PC-3 (cell line): ENCODE measurements around the gene SPPL2C. TPM values are rescaled to one million over a fixed set of nuclear protein-coding genes. Genes with fewer than 3 reads are reported as not detected.

Experiments used
- ATAC-seq: fragments of 200-7000 bp; cut with Tn5 transposase; 2 replicates; pipeline ENCODE4 v1.9.1; 2020; ENCODE audit warnings: mild to moderate bottlenecking, moderate library complexity
- BruUV-seq: library from RNA; stranded (reverse); fragments of 400-500 nt; replicated peaks from 2 replicates; lab custom pipeline; 2021; lab: Mats Ljungman, UMichigan
- CTCF ChIA-PET: fragments of 300-600 bp; sonication (Branson Sonifier 250); formaldehyde crosslinking; loops from one replicate; lab custom pipeline; 2022; ENCODE audit warnings: antibody characterized with exemption; lab: Charles Lee
- POLR2A ChIA-PET: fragments of 300-600 bp; sonication (Branson Sonifier 250); formaldehyde crosslinking; loops from one replicate; lab custom pipeline; 2022; ENCODE audit warnings: antibody characterized with exemption; ENCODE audit not compliant: unreplicated experiment; lab: Charles Lee
- DNase-seq: peaks from one replicate; pipeline ENCODE4 v3.0.0-alpha.2; 2015
- H2AFZ ChIP-seq: fragments of 300-600 bp; sonication (generic); 2 replicates; pipeline ENCODE4 v1.6.0; 2016; ENCODE audit warnings: antibody characterized with exemption, low read length
- H3F3A ChIP-seq: fragments of 300-600 bp; sonication (generic); one replicate; pipeline ENCODE4 v1.6.0; 2017; ENCODE audit warnings: antibody characterized with exemption, low read length, control low read depth, mild to moderate bottlenecking; ENCODE audit not compliant: unreplicated experiment
- H3K27ac ChIP-seq: fragments of 300-600 bp; sonication (generic); 2 replicates; pipeline ENCODE4 v1.5.1; 2016; ENCODE audit warnings: mild to moderate bottlenecking, low read length
- H3K27me3 ChIP-seq: fragments of 300-600 bp; sonication (generic); 2 replicates; pipeline ENCODE4 v1.6.1; 2016; ENCODE audit warnings: low read length, mixed read lengths
- H3K36me3 ChIP-seq: fragments of 300-600 bp; sonication (generic); 2 replicates; pipeline ENCODE4 v1.6.1; 2016; ENCODE audit warnings: low read depth, mixed run types, low read length, mixed read lengths
- H3K4me1 ChIP-seq: fragments of 300-600 bp; sonication (generic); 2 replicates; pipeline ENCODE4 v1.5.1; 2016; ENCODE audit warnings: low read length; ENCODE audit not compliant: insufficient read depth
- H3K4me2 ChIP-seq: fragments of 300-600 bp; sonication (generic); 2 replicates; pipeline ENCODE4 v1.6.0; 2016; ENCODE audit warnings: low read length
- H3K4me3 ChIP-seq: fragments of 300-600 bp; sonication (generic); 2 replicates; pipeline ENCODE4 v1.5.1; 2016; ENCODE audit warnings: mild to moderate bottlenecking, low read length, mixed read lengths
- H3K79me2 ChIP-seq: fragments of 300-600 bp; sonication (generic); 2 replicates; pipeline ENCODE4 v1.6.1; 2017; ENCODE audit warnings: low read length, mixed read lengths
- H3K9ac ChIP-seq: fragments of 300-600 bp; sonication (generic); 2 replicates; pipeline ENCODE4 v1.6.0; 2016; ENCODE audit warnings: mild to moderate bottlenecking, low read length
- H3K9me2 ChIP-seq: fragments of 300-600 bp; sonication (generic); replicated peaks from 2 replicates; pipeline ENCODE4 v1.6.1; 2016; ENCODE audit warnings: mixed run types, low read length, mixed read lengths
- H3K9me3 ChIP-seq: fragments of 300-600 bp; sonication (generic); 2 replicates; pipeline ENCODE4 v1.6.1; 2016; ENCODE audit warnings: low read length, mixed read lengths
- H4K20me1 ChIP-seq: fragments of 300-600 bp; sonication (generic); 2 replicates; pipeline ENCODE4 v1.6.1; 2016; ENCODE audit warnings: low read length, mixed read lengths
- CTCF ChIP-seq: fragments of 300-600 bp; sonication (generic); conservative IDR thresholded peaks from 2 replicates; pipeline ENCODE4 v1.5.1; 2017; ENCODE audit warnings: antibody characterized with exemption, low read depth, mild to moderate bottlenecking, low read length
- EZH2 ChIP-seq: fragments of 300-600 bp; sonication (generic); IDR thresholded peaks from one replicate; pipeline ENCODE4 v1.6.1; 2017; ENCODE audit warnings: antibody characterized with exemption, mild to moderate bottlenecking, low read length; ENCODE audit not compliant: unreplicated experiment
- EZH2phosphoT487 ChIP-seq: fragments of 300-600 bp; sonication (generic); IDR thresholded peaks from 2 replicates; pipeline ENCODE4 v1.6.1; 2018; ENCODE audit warnings: mild to moderate bottlenecking, antibody characterized with exemption, low read length, borderline replicate concordance
- intact Hi-C: fragments of 100-400 bp; cut with micrococcal nuclease; formaldehyde crosslinking; loops from 2 replicates; pipeline ENCODE4 v1.9.0; 2023
- total RNA-seq: library from RNA; depleted of rRNA; stranded (reverse); fragments of >200 nt; gene quantifications from 2 replicates; pipeline ENCODE4 v1.2.3, GENCODE V29; 2014

The SPPL2C gene
- total RNA-seq, 1 experiment from 2014 or later = not detected

GRCh38 chr17:45837603-45838002, 7.1 kb upstream of the SPPL2C start:
- Histone ChIP-seq H3F3A (no peaks in the 10 kb centered on the region), H3K4me1 (no peaks in the 10 kb centered on the region; the same call in 1 of the 2 replicates), H3K4me3 (no peak overlapping the region), H3K27me3 (peaks cover 11% of the 10 kb centered on the region; the same call in 1 of the 2 replicates), H3K4me2 (no peak overlapping the region), H4K20me1 (no peaks in the 10 kb centered on the region), H3K27ac (no peak overlapping the region), H2AFZ (no peak overlapping the region), H3K36me3 (no peaks in the 10 kb centered on the region), H3K79me2 (no peaks in the 10 kb centered on the region), H3K9ac (no peak overlapping the region), H3K9me3 (no peaks in the 10 kb centered on the region), H3K9me2 (no peaks in the 10 kb centered on the region)
- no peak for DNase-seq
- no TSS peak for BruUV-seq
- ATAC-seq = no peak
- intact Hi-C loops = no loop called here
- CTCF ChIA-PET = no interaction called here
- no peak for TF ChIP-seq EZH2phosphoT487
- TF ChIP-seq CTCF = no peak
- TF ChIP-seq EZH2 = no peak
- POLR2A ChIA-PET = no interaction called here

DNA sequence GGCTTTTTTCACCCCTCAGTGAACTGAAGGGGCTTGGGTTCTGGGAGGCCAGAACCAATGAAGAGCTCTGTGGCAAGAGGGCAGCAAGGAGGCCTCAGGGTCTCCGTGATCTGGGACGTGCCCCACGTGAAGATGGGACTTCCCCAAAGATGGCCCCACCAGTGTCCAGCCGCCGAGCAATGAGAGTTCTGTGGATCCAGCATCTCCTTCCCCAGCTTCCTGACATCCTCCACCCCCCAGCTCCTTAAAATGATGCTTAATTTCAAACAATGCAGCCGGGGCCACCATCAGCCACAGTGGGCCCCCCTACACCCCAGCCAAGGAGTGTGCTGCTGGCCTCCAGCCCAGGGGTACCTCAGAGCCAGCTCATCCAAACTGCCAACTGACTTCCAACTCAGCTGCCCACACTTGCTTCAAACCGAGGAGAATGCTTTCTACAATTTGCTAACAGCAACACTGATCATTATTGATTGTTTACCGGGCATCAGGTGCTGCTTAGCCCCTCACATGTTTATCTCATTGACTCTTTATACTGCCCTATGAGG, 5.9 kb upstream of the SPPL2C start:
- H3K27ac ChIP-seq = no peak overlapping the region
- CTCF ChIA-PET = no interaction called here

More for the DNA sequence above, 5.9 kb upstream of the SPPL2C start:
- intact Hi-C loops = no loop called here
- POLR2A ChIA-PET = no interaction called here
- H3K9me3 ChIP-seq = no peaks in the 10 kb centered on the region
- ATAC-seq (no peak), DNase-seq (no peak)
- peaks cover 11% of the 10 kb centered on the region; the same call in 1 of the 2 replicates for H3K27me3 ChIP-seq
- no peak overlapping the region for H2AFZ ChIP-seq
- H3K9ac ChIP-seq = no peak overlapping the region
- no peaks in the 10 kb centered on the region for H3K36me3 ChIP-seq
- BruUV-seq = no TSS peak
- H4K20me1 ChIP-seq = no peaks in the 10 kb centered on the region
- no peaks in the 10 kb centered on the region for H3K9me2 ChIP-seq
- H3K4me3 ChIP-seq = no peak overlapping the region
- H3F3A ChIP-seq = no peaks in the 10 kb centered on the region
- no peaks in the 10 kb centered on the region for H3K79me2 ChIP-seq
- TF ChIP-seq CTCF (no peak), EZH2 (no peak), EZH2phosphoT487 (no peak)
- no peaks in the 10 kb centered on the region; the same call in 1 of the 2 replicates for H3K4me1 ChIP-seq
- no peak overlapping the region for H3K4me2 ChIP-seq
